H1 (cell line): ENCODE results near the gene TRIM29. TPM values are rescaled to one million over a fixed set of nuclear protein-coding genes. Genes with fewer than 3 reads are reported as not detected.

Experiments used
- CTCF ChIA-PET: fragments of 300-600 bp; sonication (Branson Sonifier 250); formaldehyde crosslinking; loops from one replicate; lab custom pipeline; 2021; ENCODE audit not compliant: partially characterized antibody; lab: Charles Lee
- POLR2A ChIA-PET: fragments of 300-600 bp; sonication (Branson Sonifier 250); formaldehyde crosslinking; loops from one replicate; lab custom pipeline; 2021; ENCODE audit warnings: inconsistent platforms; ENCODE audit not compliant: partially characterized antibody; lab: Charles Lee
- DNase-seq, 2 experiments: peaks; one replicate each; pipeline versions ENCODE4 v3.0.0 to v3.0.0-alpha.2; 2010 to 2022; ENCODE audit warnings: low spot score in 2 of 2, low read depth in 1 of 2, mixed read lengths in 1 of 2
- FAIRE-seq: peaks from 2 replicates; lab custom pipeline; 2011; peaks lifted over from hg19 to GRCh38; lab: Jason Lieb, UNC
- H2AFZ ChIP-seq: 2 replicates; pipeline ENCODE4 v1.8.1; 2012; ENCODE audit warnings: low read length, inconsistent platforms
- H2AK5ac ChIP-seq: 2 replicates; pipeline ENCODE4 v1.6.1; 2013; ENCODE audit warnings: low read depth, low read length
- H2BK120ac ChIP-seq: replicated peaks from 2 replicates; pipeline ENCODE3; 2013; ENCODE audit warnings: low read depth, low read length, inconsistent platforms
- H2BK12ac ChIP-seq: 2 replicates; pipeline ENCODE4 v1.6.1; 2013; ENCODE audit warnings: low read depth, low read length
- H2BK15ac ChIP-seq: 2 replicates; pipeline ENCODE4 v1.6.1; 2013; ENCODE audit warnings: low read length
- H2BK20ac ChIP-seq: 2 replicates; pipeline ENCODE4 v1.6.1; 2013; ENCODE audit warnings: low read length
- H2BK5ac ChIP-seq: 2 replicates; pipeline ENCODE4 v1.6.1; 2013; ENCODE audit warnings: low read depth, low read length
- H3K14ac ChIP-seq: 2 replicates; pipeline ENCODE4 v1.6.1; 2013; ENCODE audit warnings: inconsistent platforms; ENCODE audit not compliant: insufficient read length
- H3K18ac ChIP-seq: 2 replicates; pipeline ENCODE4 v1.6.1; 2013; ENCODE audit warnings: low read length; ENCODE audit errors: extremely low read depth
- H3K23ac ChIP-seq: 2 replicates; pipeline ENCODE4 v1.6.1; 2013; ENCODE audit warnings: inconsistent platforms; ENCODE audit not compliant: insufficient read length
- H3K23me2 ChIP-seq: 2 replicates; pipeline ENCODE4 v1.6.1; 2013; ENCODE audit warnings: low read depth, low read length
- H3K27ac ChIP-seq: 2 replicates; pipeline ENCODE4 v1.6.1; 2011; ENCODE audit warnings: low read depth, low read length, inconsistent platforms
- H3K27me3 ChIP-seq, 4 experiments: replicated peaks in 1 of 4; 1 replicate in 1 of 4; 2 replicates in 3 of 4; pipeline versions ENCODE4 v1.6.1 to v1.8.1; 2011 to 2013; ENCODE audit warnings: low read length in 3 of 4, mild to moderate bottlenecking in 3 of 4, inconsistent platforms in 2 of 4, mixed read lengths in 2 of 4, moderate library complexity in 1 of 4; ENCODE audit not compliant: control insufficient read depth in 3 of 4, insufficient read depth in 3 of 4; ENCODE audit errors: extremely low read depth in 1 of 4
- H3K36me3 ChIP-seq, 4 experiments: 2 replicates each; pipeline versions ENCODE4 v1.6.1 to v1.8.1; 2011 to 2013; ENCODE audit warnings: mild to moderate bottlenecking in 4 of 4, low read length in 3 of 4, moderate library complexity in 2 of 4, control low read depth in 1 of 4, inconsistent platforms in 1 of 4; ENCODE audit not compliant: insufficient read depth in 4 of 4, control insufficient read depth in 2 of 4
- H3K4ac ChIP-seq: replicated peaks from 2 replicates; pipeline ENCODE3; 2013; ENCODE audit warnings: low read length, low read depth, mixed read lengths, inconsistent platforms; ENCODE audit not compliant: insufficient read length
- H3K4me1 ChIP-seq, 4 experiments: replicated peaks in 1 of 4; 1 replicate in 1 of 4; 2 replicates in 3 of 4; pipeline versions ENCODE4 v1.6.1 to v1.8.1; 2011 to 2013; ENCODE audit warnings: low read length in 3 of 4, inconsistent platforms in 2 of 4, mixed read lengths in 1 of 4; ENCODE audit not compliant: insufficient read depth in 4 of 4, control insufficient read depth in 3 of 4
- H3K4me2 ChIP-seq, 2 experiments: 2 replicates each; pipeline versions ENCODE4 v1.6.1 to v1.8.1; 2011 to 2013; ENCODE audit warnings: low read depth in 2 of 2, low read length in 2 of 2, control low read depth in 1 of 2, inconsistent platforms in 1 of 2, mild to moderate bottlenecking in 1 of 2; ENCODE audit not compliant: insufficient read depth in 1 of 2
- H3K4me3 ChIP-seq, 4 experiments: fragments of 200-600, 300-600 bp in 1 of 4; sonication (generic), shearing (Covaris generic), sonication (Bioruptor Twin) in 1 of 4; 2 replicates each; pipeline versions ENCODE4 v1.5.1 to v1.8.1; 2011 to 2016; ENCODE audit warnings: low read length in 4 of 4, low read depth in 3 of 4, control low read depth in 2 of 4, inconsistent platforms in 2 of 4, mild to moderate bottlenecking in 2 of 4, mixed read lengths in 1 of 4, moderate library complexity in 1 of 4; ENCODE audit not compliant: insufficient read depth in 2 of 4; ENCODE audit errors: extremely low read depth in 1 of 4
- H3K56ac ChIP-seq: replicated peaks from 2 replicates; pipeline ENCODE3; 2013; ENCODE audit warnings: low read depth, mild to moderate bottlenecking, mixed read lengths, low read length, inconsistent platforms; ENCODE audit not compliant: insufficient read length
- H3K79me1 ChIP-seq: 2 replicates; pipeline ENCODE4 v1.6.1; 2013; ENCODE audit warnings: low read depth, low read length, control low read depth
- H3K79me2 ChIP-seq, 2 experiments: 2 replicates each; pipeline versions ENCODE4 v1.6.1 to v1.8.1; 2012 to 2013; ENCODE audit warnings: low read length in 2 of 2, mild to moderate bottlenecking in 2 of 2, inconsistent platforms in 1 of 2; ENCODE audit not compliant: insufficient read depth in 2 of 2, control insufficient read depth in 1 of 2
- H3K9ac ChIP-seq, 4 experiments: replicated peaks in 1 of 4; 1 replicate in 1 of 4; 2 replicates in 3 of 4; pipeline versions ENCODE4 v1.6.1 to v1.8.1; 2011 to 2013; ENCODE audit warnings: low read depth in 3 of 4, low read length in 3 of 4, control low read depth in 2 of 4, mild to moderate bottlenecking in 2 of 4, moderate library complexity in 2 of 4, inconsistent platforms in 1 of 4; ENCODE audit errors: extremely low read depth in 1 of 4
- H3K9me3 ChIP-seq, 2 experiments: 2 replicates each; pipeline versions ENCODE4 v1.6.1 to v1.8.1; 2012 to 2013; ENCODE audit warnings: mild to moderate bottlenecking in 2 of 2, moderate library complexity in 2 of 2, control low read depth in 1 of 2, inconsistent platforms in 1 of 2, low read depth in 1 of 2, low read length in 1 of 2, mixed read lengths in 1 of 2; ENCODE audit not compliant: insufficient read depth in 2 of 2
- H4K20me1 ChIP-seq, 2 experiments: replicated peaks in 1 of 2; 2 replicates each; pipeline versions ENCODE3 to v1.8.1; 2011 to 2013; ENCODE audit warnings: inconsistent platforms in 2 of 2, low read length in 2 of 2, mild to moderate bottlenecking in 1 of 2; ENCODE audit not compliant: insufficient read depth in 2 of 2, control insufficient read depth in 1 of 2
- H4K5ac ChIP-seq: 2 replicates; pipeline ENCODE4 v1.6.1; 2013; ENCODE audit warnings: low read length, low read depth, mixed read lengths, inconsistent platforms; ENCODE audit not compliant: insufficient read length
- H4K8ac ChIP-seq: 2 replicates; pipeline ENCODE4 v1.8.0; 2013; ENCODE audit warnings: mild to moderate bottlenecking, moderate library complexity, low read length, inconsistent platforms; ENCODE audit not compliant: insufficient read depth; ENCODE audit errors: extremely low read depth
- H4K91ac ChIP-seq: replicated peaks from 2 replicates; pipeline ENCODE3; 2013; ENCODE audit warnings: low read length, mixed read lengths, inconsistent platforms; ENCODE audit not compliant: insufficient read length
- BACH1 ChIP-seq: IDR thresholded peaks from 2 replicates; pipeline ENCODE4 v1.6.1; 2012; ENCODE audit warnings: low read length, improper control_type of control experiment
- BCL11A ChIP-seq, 2 experiments: IDR thresholded peaks; one replicate each; pipeline ENCODE4 v1.6.1; 2011; ENCODE audit warnings: low read depth in 2 of 2, low read length in 2 of 2, mild to moderate bottlenecking in 2 of 2
- CBX8 ChIP-seq: fragments of 300-800, 300-1000 bp; sonication (generic); IDR thresholded peaks from 2 replicates; pipeline ENCODE4 v1.7.1; 2016; ENCODE audit warnings: low read depth, low read length, borderline replicate concordance
- CHD1 ChIP-seq: IDR thresholded peaks from 2 replicates; pipeline ENCODE4 v1.6.1; 2012; ENCODE audit warnings: low read depth, low read length, improper control_type of control experiment
- CREB1 ChIP-seq: IDR thresholded peaks from 2 replicates; pipeline ENCODE4 v1.6.1; 2012; ENCODE audit warnings: inconsistent platforms
- EZH2 ChIP-seq: fragments of 200-600 bp; sonication (generic); IDR thresholded peaks from 2 replicates; pipeline ENCODE4 v1.7.1; 2012; ENCODE audit warnings: low read depth, mild to moderate bottlenecking, moderate library complexity, low read length, inconsistent platforms; ENCODE audit not compliant: severe bottlenecking
- NANOG ChIP-seq: IDR thresholded peaks from 2 replicates; pipeline ENCODE4 v1.6.1; 2011; ENCODE audit warnings: low read length, low read depth, mild to moderate bottlenecking, inconsistent platforms; ENCODE audit not compliant: insufficient read depth, poor library complexity, severe bottlenecking
- RFX5 ChIP-seq: IDR thresholded peaks from 2 replicates; pipeline ENCODE4 v1.6.1; 2011; ENCODE audit warnings: low read depth, low read length, improper control_type of control experiment, borderline replicate concordance
- RNF2 ChIP-seq: fragments of 200-900, 300-1000 bp; sonication (generic); IDR thresholded peaks from 2 replicates; pipeline ENCODE4 v1.7.1; 2016; ENCODE audit warnings: borderline replicate concordance, low read depth, mild to moderate bottlenecking, antibody characterized with exemption, low read length; ENCODE audit not compliant: poor library complexity, severe bottlenecking; ENCODE audit errors: missing control alignments
- SP2 ChIP-seq: IDR thresholded peaks from 2 replicates; pipeline ENCODE4 v1.6.1; 2012; ENCODE audit warnings: mild to moderate bottlenecking, low read length, inconsistent platforms
- SP4 ChIP-seq: IDR thresholded peaks from 2 replicates; pipeline ENCODE4 v1.6.1; 2012; ENCODE audit warnings: low read length, inconsistent platforms
- TAF7 ChIP-seq: optimal IDR thresholded peaks from 2 replicates; pipeline ENCODE3; 2011; ENCODE audit warnings: low read depth, mild to moderate bottlenecking, inconsistent platforms, low read length, moderate library complexity, borderline replicate concordance
- WGBS, 2 experiments: shearing (Covaris generic) in 1 of 2; methylation state at CpG; one replicate each; pipeline versions ENCODE4 v1.1.6 to v1.1.7; 2013 to 2015; ENCODE audit warnings: low lambda C conversion rate in 2 of 2, mixed read lengths in 2 of 2, inconsistent platforms in 1 of 2, low coverage in 1 of 2, missing lambda C conversion rate in 1 of 2; ENCODE audit not compliant: insufficient replicate concordance in 2 of 2, insufficient coverage in 1 of 2, insufficient read length in 1 of 2; ENCODE audit errors: extremely low coverage in 1 of 2, missing lambda C conversion rate in 1 of 2; 5-methylcytosine and 5-hydroxymethylcytosine counted together
- polyA plus RNA-seq, 7 experiments: library from polyadenylated mRNA; depleted of rRNA in 3 of 7; stranded (reverse) in 5 of 7; unstranded in 2 of 7; fragments of >200 nt in 5 of 7; fragments of 200-250 nt in 2 of 7; gene quantifications; 1 replicate in 5 of 7; 2 replicates in 1 of 7; 4 replicates in 1 of 7; pipeline versions ENCODE4 v1.2.1 to v1.2.3, GENCODE V29; 2011 to 2013; ENCODE audit warnings: missing spikeins in 2 of 7, mixed read lengths in 2 of 7
- total RNA-seq: library from RNA; stranded (reverse); fragmentation: NEBNext Ultra II Directional; extraction: Animal tissue kit (Norgen Biotek cat#: 25700); gene quantifications from 2 replicates; pipeline ENCODE4 v1.2.1, GENCODE V29; 2021

The TRIM29 gene
- total and polyA plus RNA-seq, 2 of the 8 experiments (the other 6 are each of a cell fraction or from before 2014, with no cell fraction given): 0.17 to 0.43 TPM

DNA sequence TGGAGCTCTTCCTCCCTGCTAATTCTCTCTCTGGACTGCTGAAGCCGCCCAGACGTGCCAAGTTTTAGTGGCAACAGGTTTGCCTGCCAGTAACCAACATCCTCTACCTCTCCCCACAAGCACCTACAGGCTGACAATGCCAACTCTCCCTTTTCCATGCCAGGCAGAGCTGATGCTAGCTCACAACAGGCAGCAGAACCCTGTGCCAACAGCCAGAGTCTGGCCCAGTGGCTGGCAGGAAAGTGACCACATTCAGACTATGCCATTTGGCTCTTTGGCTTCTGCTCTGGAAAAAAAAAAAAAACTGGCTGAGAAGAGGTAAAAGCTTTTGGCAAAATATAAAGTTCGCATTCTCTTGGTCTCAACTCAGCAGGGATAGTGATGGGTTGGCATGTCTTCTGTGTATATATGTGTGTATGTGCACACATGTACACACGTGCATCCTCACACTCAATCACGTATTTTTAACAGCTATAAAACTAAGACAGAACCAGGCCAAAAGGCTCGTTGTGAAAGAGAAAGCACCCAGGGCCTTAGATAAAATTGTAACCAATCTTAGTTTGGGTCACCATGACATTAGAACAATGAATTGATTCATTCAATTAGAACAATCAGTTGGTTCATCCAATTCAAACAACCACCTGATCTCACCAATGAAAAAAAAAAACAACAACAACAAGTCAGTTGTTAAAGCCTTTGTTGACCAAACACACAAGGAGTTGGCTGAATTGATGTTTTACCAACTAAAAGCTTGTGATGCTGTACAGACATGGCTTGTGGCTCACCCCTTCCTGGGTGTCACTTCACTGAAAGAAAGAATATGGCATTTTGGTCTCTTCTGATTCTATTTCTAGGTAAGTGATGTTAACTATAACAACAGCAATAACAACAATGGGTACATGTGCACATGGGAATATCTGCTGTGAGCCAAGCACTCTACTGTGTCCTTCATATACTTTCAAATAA lies 48.6 kb downstream of the TRIM29 start:
- Histone ChIP-seq H4K8ac (no peak overlapping the region), H3K4me1 (peaks cover 0 to 3% (median 0%) of the 10 kb centered on the region in 4 experiments; a peak in 2 of 7 replicates), H2AK5ac (no peak overlapping the region), H3K23me2 (no peaks in the 10 kb centered on the region), H3K79me2 (no peaks in the 10 kb centered on the region), H3K36me3 (no peaks in the 10 kb centered on the region), H3K4me2 (no peak overlapping the region), H4K91ac (no peak overlapping the region), H3K4ac (no peak overlapping the region), H2BK20ac (no peak overlapping the region), H2BK120ac (no peak overlapping the region), H3K27me3 (peaks cover 0 to 2% (median 1%) of the 10 kb centered on the region in 4 experiments; a peak in 1 of 7 replicates), H2BK15ac (no peak overlapping the region), H3K9me3 (peaks cover 11 to 13% of the 10 kb centered on the region in 2 experiments), H2BK5ac (no peak overlapping the region), H3K9ac (no peak overlapping the region), H3K18ac (no peak overlapping the region), H3K56ac (no peak overlapping the region), H3K79me1 (no peaks in the 10 kb centered on the region), H4K20me1 (no peaks in the 10 kb centered on the region), H3K27ac (no peak overlapping the region), H3K14ac (no peak overlapping the region), H2AFZ (no peak overlapping the region), H4K5ac (no peak overlapping the region), H2BK12ac (no peak overlapping the region), H3K23ac (no peak overlapping the region), H3K4me3 (no peak overlapping the region)
- CTCF ChIA-PET: interaction anchor here (0.6 to 3.4 kb wide), 6 partner anchors 9 to 751 kb away, joined by 3 to 21 read pairs (median 5); no protein-coding TSS in a partner anchor
- no peak for FAIRE-seq
- no peak for DNase-seq
- POLR2A ChIA-PET: no interaction called here
- WGBS, 2 experiments: 80% methylated on average over 6 of the region's 6 CpGs; no CpG with 5 or more reads in 1 of the 2 experiments
- TF ChIP-seq SP2: no peak
- TF ChIP-seq SP4: no peak
- TF ChIP-seq NANOG: no peak
- TF ChIP-seq CREB1: no peak
- TF ChIP-seq BACH1: no peak
- no peak for TF ChIP-seq TAF7
- TF ChIP-seq RFX5: no peak
- no peak for TF ChIP-seq CBX8
- TF ChIP-seq EZH2: no peak
- no peak for TF ChIP-seq BCL11A (IDR thresholded peaks at IDR 0.05; ENCODE audit: low read depth in 2 of 2, low read length in 2 of 2)
- TF ChIP-seq RNF2: no peak
- no peak for TF ChIP-seq CHD1
